Muscle layer of duodenum (tissue), 2 donors: ENCODE measurements around the gene VPS72.

Experiments used
- H3K27ac ChIP-seq: one replicate; pipeline ENCODE4 v1.7.0; 2013; ENCODE audit warnings: mild to moderate bottlenecking, low read length
- H3K27me3 ChIP-seq: one replicate; pipeline ENCODE4 v1.7.0; 2013; ENCODE audit warnings: low read depth, mild to moderate bottlenecking, control low read depth, low read length
- H3K36me3 ChIP-seq, 2 donors: one replicate each; pipeline ENCODE4 v1.7.0; 2013; ENCODE audit warnings: low read length in 2 of 2, control low read depth in 1 of 2, mild to moderate bottlenecking in 1 of 2; ENCODE audit not compliant: insufficient read depth in 2 of 2, control insufficient read depth in 1 of 2
- H3K4me1 ChIP-seq, 2 donors: one replicate each; pipeline ENCODE4 v1.7.0; 2013; ENCODE audit warnings: low read length in 2 of 2, mild to moderate bottlenecking in 2 of 2, control low read depth in 1 of 2, moderate library complexity in 1 of 2; ENCODE audit not compliant: insufficient read depth in 2 of 2, control insufficient read depth in 1 of 2
- H3K4me3 ChIP-seq, 2 donors: one replicate each; pipeline ENCODE4 v1.7.0; 2013; ENCODE audit warnings: low read length in 2 of 2, low read depth in 1 of 2, mild to moderate bottlenecking in 1 of 2
- H3K9me3 ChIP-seq, 2 donors: one replicate each; pipeline ENCODE4 v1.7.0; 2013; ENCODE audit warnings: low read length in 2 of 2, control low read depth in 1 of 2, mild to moderate bottlenecking in 1 of 2; ENCODE audit not compliant: control insufficient read depth in 1 of 2
- donor health status: healthy.

Gene VPS72

GRCh38 chr1:151176514-151177045 is 13.4 kb downstream of the VPS72 start:
- Histone ChIP-seq H3K36me3 (peaks cover 48 to 58% of the 10 kb centered on the region in 2 donors), H3K4me1 (peaks cover 0 to 4% of the 10 kb centered on the region in 2 donors), H3K9me3 (no peaks in the 10 kb centered on the region), H3K4me3 (no peak overlapping the region), H3K27me3 (no peaks in the 10 kb centered on the region), H3K27ac (no peak overlapping the region)

DNA sequence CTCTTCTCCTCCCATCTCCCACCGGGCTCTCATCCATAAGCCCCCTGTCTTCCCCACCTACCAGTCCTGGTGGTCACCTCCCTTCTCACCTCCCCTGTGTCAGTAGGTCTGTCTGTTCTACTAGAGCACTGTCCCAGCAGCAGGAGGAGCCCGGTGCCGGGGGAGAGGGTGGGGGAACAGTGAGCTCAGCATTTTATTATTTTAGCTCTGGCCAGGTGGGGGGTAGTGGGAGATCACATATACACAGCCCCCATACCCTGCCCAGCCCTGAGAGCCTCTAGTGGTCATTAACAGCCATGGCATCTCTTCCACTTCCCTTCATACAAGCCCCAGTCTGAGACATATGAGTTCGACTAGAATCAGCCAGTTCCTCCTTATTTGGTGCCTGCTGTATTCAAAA is 14.1 kb downstream of the VPS72 start, which contains the start of gene TMOD4:
TMOD4 (minus strand) TSS at position 119 of the 400 bp plus-strand sequence. CDS start 1,106 bp downstream, outside the sequence.
- Histone ChIP-seq H3K4me3 (no peak within 1 kb of the TSS), H3K27ac (peak within 1 kb of the TSS; percentile 12), H3K27me3 (no peaks in the 10 kb centered on the region), H3K4me1 (peaks cover 0 to 4% of the 10 kb centered on the region in 2 donors), H3K9me3 (no peaks in the 10 kb centered on the region), H3K36me3 (peaks cover 42 to 53% of the 10 kb centered on the region in 2 donors)

- Histone ChIP-seq H3K27ac (peak overlapping the region; percentile 12), H3K4me3 (no peak overlapping the region), H3K4me1 (peaks cover 0 to 4% of the 10 kb centered on the region in 2 donors), H3K27me3 (no peaks in the 10 kb centered on the region), H3K9me3 (no peaks in the 10 kb centered on the region), H3K36me3 (peaks cover 41 to 55% of the 10 kb centered on the region in 2 donors)
Measured at GRCh38 chr1:151175041-151175741, 14.8 kb downstream of the VPS72 start.

DNA sequence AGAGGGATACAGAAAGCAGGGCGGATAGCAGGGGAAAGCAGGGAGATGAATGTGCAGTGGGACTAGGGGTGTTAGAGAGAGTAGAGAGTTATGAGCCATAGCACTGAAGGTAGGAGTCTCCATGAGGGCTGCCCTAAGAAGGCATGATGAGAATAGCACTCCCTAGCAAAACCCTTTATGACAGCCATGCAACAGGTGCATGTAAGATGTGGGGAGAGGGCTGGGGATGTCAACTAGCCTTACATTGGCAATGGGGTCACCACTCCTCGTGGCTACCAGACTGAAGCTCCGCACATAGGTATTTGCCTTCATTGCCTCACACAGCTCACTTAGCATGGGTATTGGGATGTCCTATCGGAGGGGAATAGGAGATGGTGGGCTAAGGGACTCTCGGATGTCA is 18.8 kb downstream of the VPS72 start:
- no peak overlapping the region for H3K4me3 ChIP-seq

DNA sequence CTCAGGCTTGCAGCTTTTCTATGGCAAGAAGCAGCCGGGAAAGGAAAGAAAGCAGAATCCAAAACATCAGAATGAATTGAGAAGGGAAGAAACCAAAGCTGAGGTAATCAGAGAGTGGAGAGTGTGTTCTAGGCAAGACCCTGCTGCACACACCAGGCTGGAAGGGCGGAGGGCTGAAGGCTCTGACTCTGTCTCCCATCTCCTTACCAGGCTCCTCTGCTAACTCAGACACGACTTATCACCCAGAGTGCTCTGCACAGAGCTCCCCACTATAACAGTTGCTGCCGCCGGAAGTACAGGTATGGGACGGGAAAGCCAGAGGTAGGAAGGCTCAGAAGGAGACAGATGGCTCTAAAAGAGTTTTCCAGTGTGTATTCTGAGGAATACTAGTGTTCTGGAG is 22.9 kb downstream of the VPS72 start:
- Histone ChIP-seq H3K27me3 (no peaks in the 10 kb centered on the region), H3K9me3 (no peaks in the 10 kb centered on the region), H3K27ac (peak overlapping the region; percentile 89), H3K4me3 (peak overlapping the region; percentile 94 to 99), H3K36me3 (peaks cover 8 to 38% of the 10 kb centered on the region in 2 donors), H3K4me1 (peaks cover 10 to 24% of the 10 kb centered on the region in 2 donors)

More for the DNA sequence above, 18.8 kb downstream of the VPS72 start:
- Histone ChIP-seq H3K36me3 (peaks cover 26 to 56% of the 10 kb centered on the region in 2 donors), H3K9me3 (no peaks in the 10 kb centered on the region), H3K27me3 (no peaks in the 10 kb centered on the region), H3K27ac (no peak overlapping the region), H3K4me1 (peaks cover 10 to 16% of the 10 kb centered on the region in 2 donors)

- Histone ChIP-seq H3K36me3 (peaks cover 11 to 43% of the 10 kb centered on the region in 2 donors), H3K9me3 (no peaks in the 10 kb centered on the region), H3K27ac (peak overlapping the region; percentile 89), H3K4me3 (peak overlapping the region; percentile 94 to 99), H3K27me3 (no peaks in the 10 kb centered on the region), H3K4me1 (peaks cover 10 to 24% of the 10 kb centered on the region in 2 donors)
Measured at GRCh38 chr1:151166505-151166956, 23.5 kb downstream of the VPS72 start.

GRCh38 chr1:151165738-151166504 is 24.1 kb downstream of the VPS72 start, which contains the start of the genes LYSMD1 and SCNM1:
Gene LYSMD1 (minus strand): TSS chr1:151165902. CDS start chr1:151165258, 644 bp downstream.
Gene SCNM1 (plus strand): TSS chr1:151166144. CDS start chr1:151166153, 9 bp downstream.
- Histone ChIP-seq H3K36me3 (peaks cover 14 to 46% of the 10 kb centered on the region in 2 donors), H3K9me3 (no peaks in the 10 kb centered on the region), H3K27me3 (no peaks in the 10 kb centered on the region), H3K4me1 (peaks cover 10 to 24% of the 10 kb centered on the region in 2 donors), H3K27ac (peak within 1 kb of the TSS; percentile 89), H3K4me3 (peak within 1 kb of the TSS; percentile 94 to 99)

DNA sequence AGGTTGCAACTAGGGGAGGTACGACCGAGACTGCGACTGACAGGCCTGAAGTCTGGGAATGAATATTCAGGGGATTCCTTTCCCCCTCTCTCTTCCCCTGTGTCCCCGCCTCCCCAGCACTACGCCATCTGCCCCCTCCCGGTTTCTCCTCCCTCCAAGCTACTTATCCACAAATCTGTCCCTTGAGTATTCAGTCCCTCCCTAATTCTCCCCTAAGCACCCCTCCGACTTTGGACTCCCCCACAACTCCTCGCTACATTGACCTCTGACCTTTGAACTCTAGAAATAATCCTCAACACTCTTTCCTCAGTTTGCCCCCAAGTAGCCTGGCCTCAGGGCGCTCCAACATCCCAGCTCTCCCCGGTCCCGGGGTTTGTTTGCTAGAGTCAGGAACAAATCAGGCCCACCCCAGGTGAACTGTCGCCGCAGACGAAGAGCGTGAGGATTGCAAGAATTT is 24.7 kb downstream of the VPS72 start:
- H3K36me3 ChIP-seq, result peaks cover 19 to 46% of the 10 kb centered on the region in 2 donors
- no peaks in the 10 kb centered on the region for H3K9me3 ChIP-seq
- H3K27ac ChIP-seq, result peak overlapping the region; percentile 89
- H3K4me3 ChIP-seq, result peak overlapping the region; percentile 94 to 99
- peaks cover 10 to 29% of the 10 kb centered on the region in 2 donors for H3K4me1 ChIP-seq
- no peaks in the 10 kb centered on the region for H3K27me3 ChIP-seq

DNA sequence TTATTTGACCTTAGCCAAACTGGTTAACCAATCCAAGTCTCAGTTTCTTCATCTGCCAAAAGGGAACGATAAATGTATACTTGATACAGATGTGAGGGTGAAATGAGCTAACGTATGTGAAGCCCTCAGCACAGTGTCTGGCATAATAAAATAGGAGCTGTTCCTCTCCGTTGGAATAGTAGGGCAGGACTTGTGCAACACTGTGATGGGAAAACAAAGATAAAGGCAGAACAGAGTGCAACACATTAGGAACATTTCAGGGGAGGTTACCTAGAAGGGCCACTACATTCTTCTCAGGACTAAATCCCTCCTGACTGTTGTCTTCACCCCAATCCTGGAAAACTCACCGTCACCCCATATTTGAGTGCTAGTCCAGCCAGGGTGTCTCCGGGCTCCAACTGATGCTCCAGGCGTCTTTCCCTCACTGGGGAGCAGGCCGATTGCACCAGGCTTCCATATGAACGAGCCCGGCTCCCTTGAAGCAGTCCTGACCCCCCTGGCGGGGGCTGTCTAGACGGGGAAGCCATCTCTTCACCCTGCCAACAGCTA is 25.2 kb downstream of the VPS72 start:
- Histone ChIP-seq H3K27ac (peak overlapping the region; percentile 89), H3K4me3 (peak overlapping the region; percentile 94 to 99), H3K27me3 (no peaks in the 10 kb centered on the region), H3K9me3 (no peaks in the 10 kb centered on the region), H3K4me1 (peaks cover 10 to 32% of the 10 kb centered on the region in 2 donors), H3K36me3 (peaks cover 14 to 45% of the 10 kb centered on the region in 2 donors)

DNA sequence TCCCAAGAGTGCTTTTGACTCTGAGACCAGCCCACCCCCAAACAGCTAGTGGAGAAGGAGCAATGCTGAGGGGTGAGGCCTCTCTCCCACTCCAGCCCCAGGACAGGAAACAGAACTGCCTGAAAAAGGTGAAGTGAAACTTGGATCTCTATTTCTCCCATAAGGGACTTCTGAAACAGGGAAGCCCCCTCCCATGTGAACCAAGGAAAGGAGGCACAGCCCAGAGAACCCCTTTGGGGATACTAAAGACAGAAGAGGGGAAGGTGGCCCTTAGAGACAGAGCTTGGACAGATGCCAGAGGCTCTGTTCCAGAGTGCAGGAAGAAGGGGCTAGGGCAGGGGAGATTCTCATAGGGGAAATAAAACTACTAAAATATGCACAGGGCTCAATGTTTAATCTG is 30.6 kb downstream of the VPS72 start:
- H3K4me1 ChIP-seq, result peaks cover 0 to 15% of the 10 kb centered on the region in 2 donors
- peaks cover 12 to 48% of the 10 kb centered on the region in 2 donors for H3K36me3 ChIP-seq
- no peaks in the 10 kb centered on the region for H3K9me3 ChIP-seq
- no peaks in the 10 kb centered on the region for H3K27me3 ChIP-seq
- no peak overlapping the region for H3K27ac ChIP-seq
- no peak overlapping the region for H3K4me3 ChIP-seq
